NT2/D1 (cell line): ENCODE measurements around the gene TMCC2.

ENCODE experiments used
- DNase-seq: peaks from one replicate; pipeline ENCODE4 v3.0.0-alpha.2; 2011; ENCODE audit warnings: low read depth, low spot score
- H3K27me3 ChIP-seq: 2 replicates; pipeline ENCODE4 v1.6.0; 2011; ENCODE audit warnings: mild to moderate bottlenecking; ENCODE audit not compliant: insufficient read length, insufficient read depth
- H3K36me3 ChIP-seq: 2 replicates; pipeline ENCODE4 v1.6.1; 2011; ENCODE audit warnings: mild to moderate bottlenecking, low read length, mixed read lengths; ENCODE audit not compliant: insufficient read depth, insufficient read length
- H3K4me1 ChIP-seq: 2 replicates; pipeline ENCODE4 v1.5.1; 2011; ENCODE audit not compliant: insufficient read depth, insufficient read length
- H3K4me3 ChIP-seq: 2 replicates; pipeline ENCODE4 v1.5.1; 2011; ENCODE audit warnings: low read depth; ENCODE audit not compliant: insufficient read length
- H3K9ac ChIP-seq: 2 replicates; pipeline ENCODE4 v1.6.0; 2011; ENCODE audit warnings: low read depth; ENCODE audit not compliant: insufficient read length
- H3K9me3 ChIP-seq: 2 replicates; pipeline ENCODE4 v1.5.1; 2011; ENCODE audit warnings: mild to moderate bottlenecking, low read length; ENCODE audit not compliant: insufficient read depth
- SUZ12 ChIP-seq: IDR thresholded peaks from 2 replicates; pipeline ENCODE4 v1.6.1; 2011; ENCODE audit not compliant: insufficient read length, insufficient read depth; ENCODE audit errors: extremely low read depth
- YY1 ChIP-seq: IDR thresholded peaks from 2 replicates; pipeline ENCODE4 v1.6.1; 2011; ENCODE audit not compliant: insufficient read length, insufficient read depth
- ZNF274 ChIP-seq: IDR thresholded peaks from 2 replicates; pipeline ENCODE4 v1.6.1; 2011; ENCODE audit warnings: mild to moderate bottlenecking, low read depth, low read length

The TMCC2 gene

GRCh38 chr1:205243350-205244191, 15.8 kb downstream of the TMCC2 start:
- Histone ChIP-seq H3K4me1 (peaks cover 6% of the 10 kb centered on the region), H3K36me3 (peaks cover 16% of the 10 kb centered on the region), H3K9ac (no peak overlapping the region), H3K4me3 (no peak overlapping the region), H3K27me3 (no peaks in the 10 kb centered on the region), H3K9me3 (no peaks in the 10 kb centered on the region)
- DNase-seq = no peak
- TF ChIP-seq ZNF274 = no peak
- TF ChIP-seq YY1 = no peak
- TF ChIP-seq SUZ12 = no peak

- H3K4me3 ChIP-seq = no peak overlapping the region
- peaks cover 13% of the 10 kb centered on the region for H3K4me1 ChIP-seq
- no peak overlapping the region for H3K9ac ChIP-seq
- no peaks in the 10 kb centered on the region for H3K27me3 ChIP-seq
- no peak for TF ChIP-seq SUZ12
- no peak for TF ChIP-seq YY1
- no peak for TF ChIP-seq ZNF274
- DNase-seq = no peak
- H3K9me3 ChIP-seq = no peaks in the 10 kb centered on the region
- H3K36me3 ChIP-seq = peaks cover 16% of the 10 kb centered on the region
These were observed 16.6 kb downstream of the TMCC2 start for GRCh38 chr1:205244384-205244783.

GRCh38 chr1:205245096-205245495, 17.4 kb downstream of the TMCC2 start:
- Histone ChIP-seq H3K36me3 (peaks cover 16% of the 10 kb centered on the region), H3K4me3 (no peak overlapping the region), H3K4me1 (peaks cover 16% of the 10 kb centered on the region), H3K27me3 (no peaks in the 10 kb centered on the region), H3K9me3 (no peaks in the 10 kb centered on the region), H3K9ac (no peak overlapping the region)
- no peak for DNase-seq
- TF ChIP-seq SUZ12 (no peak), ZNF274 (no peak), YY1 (no peak)

- H3K27me3 ChIP-seq = no peaks in the 10 kb centered on the region
- no peak for DNase-seq
- H3K9me3 ChIP-seq = no peaks in the 10 kb centered on the region
- no peak for TF ChIP-seq YY1
- no peak for TF ChIP-seq SUZ12
- no peak for TF ChIP-seq ZNF274
- no peak overlapping the region for H3K4me3 ChIP-seq
- no peak overlapping the region for H3K9ac ChIP-seq
- peaks cover 11% of the 10 kb centered on the region for H3K36me3 ChIP-seq
- peaks cover 20% of the 10 kb centered on the region for H3K4me1 ChIP-seq
These were observed 18.8 kb downstream of the TMCC2 start for GRCh38 chr1:205246351-205247119.

GRCh38 chr1:205247130-205247921, 19.6 kb downstream of the TMCC2 start:
- H3K27me3 ChIP-seq = no peaks in the 10 kb centered on the region
- peaks cover 6% of the 10 kb centered on the region for H3K36me3 ChIP-seq
- peaks cover 20% of the 10 kb centered on the region for H3K4me1 ChIP-seq
- no peak for DNase-seq
- H3K9ac ChIP-seq = no peak overlapping the region
- H3K9me3 ChIP-seq = no peaks in the 10 kb centered on the region
- H3K4me3 ChIP-seq = no peak overlapping the region
- TF ChIP-seq YY1 (no peak), SUZ12 (no peak), ZNF274 (no peak)

- DNase-seq = no peak
- Histone ChIP-seq H3K27me3 (no peaks in the 10 kb centered on the region), H3K4me1 (peaks cover 20% of the 10 kb centered on the region), H3K36me3 (peaks cover 5% of the 10 kb centered on the region), H3K4me3 (no peak overlapping the region), H3K9me3 (no peaks in the 10 kb centered on the region), H3K9ac (no peak overlapping the region)
- TF ChIP-seq ZNF274 = no peak
- no peak for TF ChIP-seq YY1
- TF ChIP-seq SUZ12 = no peak
These were observed 21.3 kb downstream of the TMCC2 start for GRCh38 chr1:205248793-205249601.
